ENCODE measurements around the gene SLC16A5.
"Not testable (repeated sequence)": the region's sequence is repeated elsewhere in the genome, so short reads cannot be mapped to it uniquely, and the experiment has no call there.

SLC16A5 gene

DNA sequence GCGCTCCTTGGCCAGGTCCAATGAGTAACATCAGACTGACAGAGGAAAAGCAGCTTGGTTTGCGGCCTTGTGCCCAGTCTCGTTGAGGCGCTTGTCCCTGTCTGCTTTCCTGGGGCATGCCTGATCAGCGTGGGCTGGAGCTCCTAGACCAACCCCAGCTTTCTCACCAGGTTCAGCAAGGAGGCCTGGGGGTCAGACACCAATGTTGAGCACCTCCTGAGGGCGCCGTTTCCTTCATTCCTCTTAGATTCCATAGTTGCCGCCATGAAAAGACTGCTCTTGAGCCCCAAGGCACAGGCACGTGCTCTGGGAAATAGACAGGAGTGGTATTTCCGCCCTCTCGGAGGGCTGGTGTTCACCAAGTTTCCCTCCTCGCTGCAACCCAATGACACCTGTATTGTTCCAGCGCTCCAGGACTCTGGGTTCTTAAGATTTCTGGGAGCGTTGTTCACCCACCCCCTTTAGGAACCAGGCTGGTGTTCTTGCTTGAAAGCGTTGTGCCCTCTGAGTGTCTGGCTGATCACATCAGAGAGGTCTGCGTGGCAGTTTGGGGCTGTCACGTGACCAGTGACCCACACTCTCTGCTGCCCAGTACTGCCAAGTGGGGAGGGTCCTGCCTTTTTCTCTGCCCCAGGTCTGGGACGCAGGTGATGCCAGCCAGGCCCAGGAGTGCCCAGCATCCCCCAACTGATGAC is 22.7 kb upstream of the SLC16A5 start:
- no peak for DNase-seq

GRCh38 chr17:75065562-75066151 is 22.1 kb upstream of the SLC16A5 start:
- DNase-seq, result no peak

GRCh38 chr17:75067856-75068255 is 19.9 kb upstream of the SLC16A5 start:
- peak in 1 of 2 donors; percentile 27 for DNase-seq

DNA sequence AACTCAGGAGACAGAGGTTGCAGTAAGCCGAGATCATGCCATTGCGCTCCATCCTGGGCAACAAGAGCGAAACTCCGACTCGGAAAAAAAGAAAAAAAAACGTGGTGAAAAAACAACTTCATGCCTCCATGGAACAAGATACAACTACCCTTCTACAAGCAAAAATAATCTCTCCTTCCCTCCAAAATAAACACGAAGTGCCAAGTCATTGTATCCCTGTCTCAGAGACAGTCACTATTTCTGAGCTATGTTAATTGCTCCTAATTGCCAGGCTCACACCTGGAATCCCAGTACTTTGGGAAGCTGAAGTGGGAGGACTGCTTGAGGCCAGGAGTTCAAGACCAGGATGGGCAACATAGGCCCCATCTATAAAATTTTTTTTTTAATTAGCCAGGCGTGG is 19.0 kb upstream of the SLC16A5 start:
- DNase-seq, result no peak

DNA sequence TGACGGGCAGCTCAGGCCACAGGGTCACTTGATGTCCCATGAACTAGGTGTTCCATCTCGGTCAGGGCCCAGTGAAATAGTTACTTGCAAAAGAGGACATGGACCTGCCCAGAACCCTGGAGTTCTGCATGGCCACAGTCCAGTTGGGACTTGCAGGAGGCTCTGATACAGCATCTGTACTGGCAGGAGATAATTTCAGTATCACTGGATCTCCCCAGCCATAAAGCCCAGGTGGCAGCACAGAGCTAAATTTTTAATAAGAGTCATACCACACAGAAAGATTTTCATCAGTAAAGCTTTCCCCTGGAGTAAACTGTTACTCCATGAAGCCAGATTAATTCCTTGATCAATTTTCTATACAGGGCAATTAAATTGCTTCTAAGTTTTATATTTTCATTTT is 18.0 kb upstream of the SLC16A5 start:
- DNase-seq, result no peak

GRCh38 chr17:75071478-75072271 is 16.1 kb upstream of the SLC16A5 start:
- DNase-seq, result not testable (repeated sequence)

- DNase-seq, result not testable (repeated sequence)
Measured at GRCh38 chr17:75072909-75073308, 14.8 kb upstream of the SLC16A5 start.

DNA sequence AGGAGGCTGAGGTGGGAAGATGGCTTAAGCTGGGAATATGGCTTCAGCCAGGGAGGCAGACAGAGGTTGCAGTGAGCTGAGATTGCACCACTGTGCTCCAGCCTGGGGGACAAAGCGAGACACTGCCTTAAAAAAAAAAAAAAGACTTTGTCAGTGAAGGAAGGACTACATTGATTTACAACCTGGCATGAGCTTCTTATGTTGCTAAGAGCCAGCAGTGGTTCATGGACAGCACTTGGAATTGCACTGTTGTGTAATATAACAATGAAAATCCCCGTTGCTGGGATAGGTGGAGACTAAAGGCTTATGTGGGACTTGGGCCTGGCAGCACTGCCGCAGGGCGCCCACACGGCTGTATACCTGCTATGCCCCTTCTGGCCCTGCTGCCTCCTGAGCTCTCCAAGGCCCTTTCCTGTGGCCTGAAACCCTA is 14.1 kb upstream of the SLC16A5 start:
- no peak for DNase-seq

DNA sequence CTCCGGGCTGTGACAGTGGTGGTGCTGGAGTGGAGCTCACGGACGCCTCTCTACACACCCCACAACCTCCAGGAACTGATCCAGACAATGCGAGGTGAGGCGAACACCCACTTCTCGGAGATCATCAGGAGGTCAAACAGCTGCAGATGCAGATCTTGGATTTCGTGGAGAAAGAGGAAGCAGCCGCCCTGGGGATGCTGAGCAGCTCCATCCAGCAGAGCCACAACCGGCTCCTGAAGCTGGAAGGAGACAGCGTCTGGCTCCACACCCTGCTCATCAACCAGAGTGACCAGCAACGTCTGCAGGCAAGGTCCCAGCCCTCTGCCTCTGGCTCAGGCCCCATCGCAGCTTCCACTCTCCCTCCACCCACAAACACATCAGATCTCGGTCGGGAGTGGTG is 13.2 kb upstream of the SLC16A5 start:
- DNase-seq, result no peak

GRCh38 chr17:75075597-75076336 is 12.0 kb upstream of the SLC16A5 start:
- no peak for DNase-seq

- DNase-seq, result no peak
Measured at GRCh38 chr17:75077072-75077495, 10.7 kb upstream of the SLC16A5 start.

GRCh38 chr17:75077496-75078283 is 10.1 kb upstream of the SLC16A5 start:
- peak; percentile 48 to 54 for DNase-seq

DNA sequence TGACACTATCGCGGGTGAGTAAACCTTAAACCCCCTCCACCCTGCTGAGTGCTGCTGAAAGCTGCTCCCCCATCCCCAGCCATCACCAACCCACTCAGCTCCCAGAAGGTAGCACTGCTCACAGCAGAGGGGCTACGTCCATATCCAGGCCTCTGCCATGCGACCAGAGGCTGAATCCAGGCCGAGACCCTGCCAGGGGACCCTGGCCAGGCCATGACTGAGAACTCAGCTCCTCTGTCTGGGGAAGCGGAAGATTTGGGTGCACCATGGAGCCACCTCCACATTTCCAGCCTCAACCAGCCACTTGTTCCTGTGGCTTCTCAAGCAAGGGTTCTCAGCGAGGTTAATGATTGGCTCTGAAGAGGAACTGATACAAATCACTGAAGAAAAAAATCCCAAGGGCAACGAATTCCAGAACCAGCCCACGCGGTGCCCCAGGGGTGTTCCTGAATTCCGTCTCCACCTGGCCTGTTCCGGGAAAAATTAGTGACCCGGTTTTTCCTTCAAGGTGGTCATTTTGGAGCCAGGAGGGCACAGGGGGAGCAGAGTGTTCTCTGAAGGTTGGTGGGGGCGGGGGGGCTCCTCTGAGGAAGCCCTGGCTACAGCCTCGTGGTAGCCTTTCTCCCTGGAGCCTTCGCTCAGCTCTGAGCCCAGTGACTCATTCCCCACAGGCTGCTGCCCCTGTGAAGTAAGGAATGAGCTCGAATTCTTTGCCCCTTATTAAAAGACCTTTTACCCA is 9.3 kb upstream of the SLC16A5 start:
- DNase-seq, result no peak

DNA sequence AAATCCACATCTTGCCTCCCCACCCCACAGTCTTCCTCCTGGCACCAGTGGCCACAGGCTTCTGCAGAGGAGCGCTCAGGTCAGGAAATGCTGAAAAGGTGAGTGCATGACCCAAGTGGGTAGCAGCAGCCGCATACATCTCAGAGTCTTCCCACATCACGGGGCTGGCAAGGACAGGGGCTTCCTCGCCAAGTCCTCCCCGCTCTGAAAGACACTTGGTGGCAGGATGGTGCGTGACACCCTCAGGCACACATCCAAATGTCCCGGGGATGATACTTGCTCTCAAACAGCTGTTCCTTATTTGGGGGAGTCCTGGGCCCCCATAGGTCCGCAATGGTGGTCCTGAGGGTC is 8.8 kb upstream of the SLC16A5 start:
- DNase-seq, result no peak

DNA sequence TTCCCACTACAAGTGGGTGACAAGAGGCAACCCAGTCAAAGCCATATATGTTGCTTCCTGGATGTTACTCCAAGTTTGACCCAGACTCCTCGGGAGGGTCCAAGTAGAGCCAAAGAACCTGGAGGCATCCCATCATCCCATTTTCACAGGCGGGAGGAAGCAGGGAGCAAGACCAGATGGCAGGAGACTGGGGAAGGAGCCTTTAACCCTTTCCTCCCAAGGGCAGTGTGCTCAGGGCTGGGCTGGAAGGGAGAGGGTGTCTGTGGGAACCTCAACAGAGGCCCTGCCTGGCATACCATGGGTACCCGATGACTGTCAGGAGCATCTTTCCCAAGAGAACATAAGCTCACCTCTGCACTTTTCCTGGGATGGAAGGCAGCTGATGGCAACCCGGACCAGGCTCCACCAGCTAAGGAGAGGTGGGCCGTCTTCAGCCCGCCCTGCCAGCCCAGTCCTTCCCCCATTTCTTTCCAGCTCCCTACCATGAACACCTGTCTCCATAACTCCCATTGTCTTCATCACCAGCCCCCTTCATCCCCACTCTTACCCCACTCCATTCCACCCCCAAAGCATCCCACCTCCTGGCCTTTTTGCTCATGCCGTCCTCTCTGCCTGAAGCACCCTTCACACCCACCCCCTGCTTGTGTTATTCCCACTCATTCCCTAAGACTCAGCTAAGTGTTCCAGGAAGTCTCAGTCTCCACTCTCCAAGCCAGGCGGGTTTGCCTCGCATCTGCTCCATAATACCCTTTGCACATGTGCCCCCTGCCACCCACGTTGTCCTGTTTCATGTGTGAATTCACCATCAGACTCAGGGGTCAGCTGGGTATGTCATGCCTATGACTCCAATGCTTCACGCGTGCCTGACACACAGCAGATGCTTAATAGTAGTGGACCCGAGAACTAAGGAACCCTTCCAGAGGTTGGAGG is 5.9 kb upstream of the SLC16A5 start:
- DNase-seq, result no peak

DNA sequence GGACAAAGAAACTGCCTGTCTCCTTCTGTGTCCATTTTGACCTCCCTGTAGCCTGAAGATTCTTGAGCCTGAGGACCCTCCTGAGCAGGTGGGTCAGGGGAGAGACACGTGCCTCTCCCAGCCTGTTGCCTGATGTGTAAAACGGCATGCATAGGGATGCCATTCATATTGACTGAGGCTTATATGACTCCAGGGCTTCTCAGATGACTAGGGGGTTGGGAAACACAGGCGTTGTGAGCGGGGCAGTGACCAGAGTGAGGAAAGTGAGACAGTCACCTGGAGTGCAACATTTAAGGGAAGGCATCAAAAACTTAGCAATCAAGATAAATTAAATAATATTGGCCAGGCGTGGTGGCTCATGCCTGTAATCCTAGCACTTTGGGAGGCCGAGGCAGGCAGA is 5.1 kb upstream of the SLC16A5 start:
- DNase-seq, result no peak

DNA sequence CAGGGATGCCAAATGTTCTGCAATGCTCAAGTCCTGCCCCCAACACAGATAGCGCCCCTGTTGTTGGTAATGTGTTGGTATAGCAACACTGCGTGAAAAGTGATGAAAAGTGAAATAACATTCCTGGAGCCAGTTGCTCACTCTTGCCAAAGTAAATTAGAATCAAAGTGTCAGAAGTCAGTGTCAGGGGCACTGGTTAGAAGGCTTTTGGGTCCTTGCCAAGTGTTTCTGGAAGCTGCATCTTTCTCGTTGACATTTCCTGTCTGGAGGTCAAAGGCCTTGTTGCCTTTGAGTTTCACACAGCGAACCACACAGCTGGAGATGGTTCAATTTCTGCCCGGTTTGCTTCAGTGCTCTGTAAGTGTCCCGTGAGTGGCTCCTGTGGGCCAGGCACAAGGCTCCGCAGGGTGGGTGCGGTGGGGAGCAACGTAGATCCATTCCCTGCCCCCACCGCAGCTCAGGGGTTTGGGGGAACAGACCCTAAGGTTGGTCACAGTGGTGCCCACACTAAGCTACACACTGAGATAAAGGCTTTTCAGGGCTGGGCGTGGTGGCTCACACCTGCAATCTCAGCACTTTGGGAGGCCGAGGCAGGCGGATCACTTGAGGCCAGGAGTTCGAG is 3.6 kb upstream of the SLC16A5 start:
- DNase-seq, result no peak

DNA sequence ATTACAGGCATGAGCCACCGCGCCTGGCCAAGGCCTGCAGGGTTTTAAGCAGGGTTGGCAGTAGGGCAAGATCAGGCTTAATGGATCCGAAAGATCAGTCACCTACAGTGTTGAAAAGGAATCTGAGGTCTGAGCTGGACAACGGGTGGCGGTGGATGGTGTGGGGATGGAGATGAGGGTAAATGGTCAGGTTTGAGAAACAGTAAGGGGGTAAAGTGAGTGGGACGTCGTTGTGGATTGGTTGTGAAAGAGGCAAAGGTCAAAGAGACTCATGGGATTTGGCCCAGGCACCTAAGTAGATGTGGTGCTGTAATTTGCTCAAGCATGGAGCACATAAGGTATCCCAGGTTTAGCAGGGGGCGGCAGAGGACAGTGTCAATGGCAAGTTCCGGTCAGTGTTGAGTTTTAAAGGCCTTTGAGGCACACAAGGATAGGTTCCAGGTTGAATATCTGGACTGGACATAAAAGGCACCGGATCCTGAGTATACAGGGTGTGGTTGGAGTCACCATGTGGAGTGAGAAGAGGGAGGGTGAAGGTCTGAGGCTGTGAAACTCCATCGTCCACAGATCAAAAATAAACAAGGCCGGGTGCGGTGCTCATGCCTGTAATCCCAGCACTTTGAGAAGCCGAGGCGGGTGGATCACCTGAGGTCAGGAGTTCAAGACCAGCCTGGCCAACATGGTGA is 1.1 kb upstream of the SLC16A5 start:
- no peak for DNase-seq

GRCh38 chr17:75087182-75087557 is 584 bp upstream of the SLC16A5 start:
- no peak for DNase-seq

Data from CD4-positive, alpha-beta T cell treated with Interleukin-4 for 1 hour (primary cell).